HL-60 (cell line): ENCODE data around the gene MKRN2.

Experiments used
- DNase-seq, 2 experiments: peaks; one replicate each; pipeline ENCODE4 v3.0.0-alpha.2; 2010 to 2020; ENCODE audit warnings: low read depth in 1 of 2, low spot score in 1 of 2
- H3K27ac ChIP-seq: fragments of 250-450 bp; sonication (Bioruptor Pico); replicated peaks from 2 replicates; pipeline ENCODE4 v1.5.1; 2020; ENCODE audit warnings: mild to moderate bottlenecking, moderate library complexity
- H3K27me3 ChIP-seq: fragments of 250-450 bp; sonication (Bioruptor Pico); 2 replicates; pipeline ENCODE4 v1.5.1; 2021; ENCODE audit warnings: mild to moderate bottlenecking, moderate library complexity; ENCODE audit not compliant: insufficient read depth, poor library complexity, severe bottlenecking
- H3K4me3 ChIP-seq: replicated peaks from 2 replicates; pipeline ENCODE4 v1.5.1; 2011; ENCODE audit warnings: mild to moderate bottlenecking, control low read depth, low read length; ENCODE audit not compliant: insufficient read depth
- GABPA ChIP-seq: IDR thresholded peaks from 2 replicates; pipeline ENCODE4 v1.6.1; 2012; ENCODE audit warnings: low read depth
- POLR2AphosphoS5 ChIP-seq: IDR thresholded peaks from 2 replicates; pipeline ENCODE4 v1.6.1; 2012; ENCODE audit warnings: low read depth
- SPI1 ChIP-seq: IDR thresholded peaks from 2 replicates; pipeline ENCODE4 v1.6.1; 2012; ENCODE audit warnings: low read depth, mild to moderate bottlenecking, borderline replicate concordance
- TF ChIP-seq, protein P1 (sequence below): IDR thresholded peaks from one replicate; pipeline ENCODE4 v1.5.1; 2011; ENCODE audit warnings: low read length, control low read depth, inconsistent platforms; ENCODE audit not compliant: insufficient read depth
- TF ChIP-seq, protein P2 (sequence below): IDR thresholded peaks from 2 replicates; pipeline ENCODE4 v1.6.1; 2012; ENCODE audit warnings: low read depth; ENCODE audit not compliant: insufficient replicate concordance

Gene MKRN2

DNA sequence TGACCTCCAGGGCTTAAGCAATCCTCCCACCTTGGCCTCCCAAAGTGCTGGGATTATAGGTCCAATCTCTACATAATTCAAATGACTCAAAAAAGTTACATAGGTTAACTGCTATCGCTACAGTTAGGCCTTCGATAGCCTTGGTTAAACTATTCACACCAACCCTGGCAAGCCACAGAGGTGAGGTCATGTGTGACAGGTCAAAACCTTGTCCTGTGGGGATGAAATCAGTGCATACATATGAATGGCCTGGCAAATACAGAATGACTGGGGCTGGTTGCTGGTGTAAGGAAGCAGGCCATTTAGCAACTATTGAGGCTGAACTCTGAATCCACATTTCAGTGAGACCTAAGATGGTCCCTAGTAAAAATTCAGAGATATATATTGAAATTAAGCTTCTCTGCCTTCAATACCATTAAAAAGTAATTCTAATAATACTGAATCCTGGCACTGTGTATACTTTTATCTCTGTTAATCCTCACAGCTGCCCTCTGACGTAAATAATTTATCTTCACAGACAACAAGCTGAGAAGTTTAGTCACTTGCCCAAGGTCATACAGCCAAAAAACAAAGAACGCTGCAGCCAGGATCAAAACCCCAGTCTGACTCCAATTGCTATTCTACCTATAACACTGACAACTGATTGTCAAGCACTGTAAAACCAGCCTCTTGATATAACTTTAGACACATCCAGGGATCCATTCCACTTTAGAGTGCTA lies 35.3 kb downstream of the MKRN2 start:
- Histone ChIP-seq H3K4me3 (no peak overlapping the region), H3K27ac (no peak overlapping the region), H3K27me3 (no peaks in the 10 kb centered on the region)
- DNase-seq, result no peak
- TF ChIP-seq, protein P1, sequence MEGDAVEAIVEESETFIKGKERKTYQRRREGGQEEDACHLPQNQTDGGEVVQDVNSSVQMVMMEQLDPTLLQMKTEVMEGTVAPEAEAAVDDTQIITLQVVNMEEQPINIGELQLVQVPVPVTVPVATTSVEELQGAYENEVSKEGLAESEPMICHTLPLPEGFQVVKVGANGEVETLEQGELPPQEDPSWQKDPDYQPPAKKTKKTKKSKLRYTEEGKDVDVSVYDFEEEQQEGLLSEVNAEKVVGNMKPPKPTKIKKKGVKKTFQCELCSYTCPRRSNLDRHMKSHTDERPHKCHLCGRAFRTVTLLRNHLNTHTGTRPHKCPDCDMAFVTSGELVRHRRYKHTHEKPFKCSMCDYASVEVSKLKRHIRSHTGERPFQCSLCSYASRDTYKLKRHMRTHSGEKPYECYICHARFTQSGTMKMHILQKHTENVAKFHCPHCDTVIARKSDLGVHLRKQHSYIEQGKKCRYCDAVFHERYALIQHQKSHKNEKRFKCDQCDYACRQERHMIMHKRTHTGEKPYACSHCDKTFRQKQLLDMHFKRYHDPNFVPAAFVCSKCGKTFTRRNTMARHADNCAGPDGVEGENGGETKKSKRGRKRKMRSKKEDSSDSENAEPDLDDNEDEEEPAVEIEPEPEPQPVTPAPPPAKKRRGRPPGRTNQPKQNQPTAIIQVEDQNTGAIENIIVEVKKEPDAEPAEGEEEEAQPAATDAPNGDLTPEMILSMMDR, result no peak
- TF ChIP-seq, protein P2, sequence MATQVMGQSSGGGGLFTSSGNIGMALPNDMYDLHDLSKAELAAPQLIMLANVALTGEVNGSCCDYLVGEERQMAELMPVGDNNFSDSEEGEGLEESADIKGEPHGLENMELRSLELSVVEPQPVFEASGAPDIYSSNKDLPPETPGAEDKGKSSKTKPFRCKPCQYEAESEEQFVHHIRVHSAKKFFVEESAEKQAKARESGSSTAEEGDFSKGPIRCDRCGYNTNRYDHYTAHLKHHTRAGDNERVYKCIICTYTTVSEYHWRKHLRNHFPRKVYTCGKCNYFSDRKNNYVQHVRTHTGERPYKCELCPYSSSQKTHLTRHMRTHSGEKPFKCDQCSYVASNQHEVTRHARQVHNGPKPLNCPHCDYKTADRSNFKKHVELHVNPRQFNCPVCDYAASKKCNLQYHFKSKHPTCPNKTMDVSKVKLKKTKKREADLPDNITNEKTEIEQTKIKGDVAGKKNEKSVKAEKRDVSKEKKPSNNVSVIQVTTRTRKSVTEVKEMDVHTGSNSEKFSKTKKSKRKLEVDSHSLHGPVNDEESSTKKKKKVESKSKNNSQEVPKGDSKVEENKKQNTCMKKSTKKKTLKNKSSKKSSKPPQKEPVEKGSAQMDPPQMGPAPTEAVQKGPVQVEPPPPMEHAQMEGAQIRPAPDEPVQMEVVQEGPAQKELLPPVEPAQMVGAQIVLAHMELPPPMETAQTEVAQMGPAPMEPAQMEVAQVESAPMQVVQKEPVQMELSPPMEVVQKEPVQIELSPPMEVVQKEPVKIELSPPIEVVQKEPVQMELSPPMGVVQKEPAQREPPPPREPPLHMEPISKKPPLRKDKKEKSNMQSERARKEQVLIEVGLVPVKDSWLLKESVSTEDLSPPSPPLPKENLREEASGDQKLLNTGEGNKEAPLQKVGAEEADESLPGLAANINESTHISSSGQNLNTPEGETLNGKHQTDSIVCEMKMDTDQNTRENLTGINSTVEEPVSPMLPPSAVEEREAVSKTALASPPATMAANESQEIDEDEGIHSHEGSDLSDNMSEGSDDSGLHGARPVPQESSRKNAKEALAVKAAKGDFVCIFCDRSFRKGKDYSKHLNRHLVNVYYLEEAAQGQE, result no peak
- TF ChIP-seq SPI1 (no peak), GABPA (no peak), POLR2AphosphoS5 (no peak)

DNA sequence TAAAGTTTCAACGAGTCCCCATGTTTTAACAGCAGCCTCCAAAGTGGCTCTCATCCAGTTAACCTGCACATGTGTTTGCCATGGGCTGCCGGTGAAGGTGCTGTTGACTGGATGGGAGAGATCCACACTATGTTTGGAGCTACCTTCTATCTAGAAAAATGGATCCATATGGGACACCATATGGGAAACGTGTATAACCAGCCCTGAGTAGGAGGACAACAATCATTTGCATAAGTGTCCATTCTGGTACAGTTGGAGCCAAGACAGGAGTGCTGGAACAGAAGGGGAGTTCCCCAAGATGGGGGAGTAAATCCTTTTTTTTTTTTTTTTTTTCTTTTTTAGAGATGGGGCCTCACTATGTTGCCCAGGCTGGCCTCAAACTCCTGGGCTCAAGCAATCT lies 36.6 kb downstream of the MKRN2 start:
- TF ChIP-seq SPI1, result no peak
- TF ChIP-seq, protein P1, result no peak
- TF ChIP-seq POLR2AphosphoS5, result no peak
- TF ChIP-seq GABPA, result no peak
- TF ChIP-seq, protein P2, result no peak
- H3K27ac ChIP-seq, result no peak overlapping the region
- no peak for DNase-seq
- H3K27me3 ChIP-seq, result no peaks in the 10 kb centered on the region
- H3K4me3 ChIP-seq, result no peak overlapping the region

DNA sequence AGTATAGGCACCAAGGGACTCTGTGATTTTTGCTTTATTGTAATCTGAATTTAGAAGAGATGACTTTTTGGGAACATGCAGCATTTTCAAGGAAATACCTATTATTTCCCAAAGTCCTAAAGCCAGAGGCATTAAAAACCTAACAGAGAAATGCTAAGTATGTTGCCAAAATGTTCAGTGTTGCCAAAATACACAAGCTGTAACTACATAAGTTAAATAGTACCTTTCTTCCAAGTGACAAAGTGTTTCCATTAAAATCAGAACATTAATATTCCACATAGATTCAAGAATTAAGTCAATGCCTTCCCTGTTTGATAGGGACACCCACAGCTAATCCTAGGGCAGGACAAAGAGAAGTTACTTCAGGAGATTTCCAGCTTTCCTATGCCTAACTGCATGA lies 42.0 kb downstream of the MKRN2 start:
- Histone ChIP-seq H3K27ac (no peak overlapping the region), H3K27me3 (no peaks in the 10 kb centered on the region), H3K4me3 (no peak overlapping the region)
- no peak for DNase-seq
- no peak for TF ChIP-seq SPI1
- TF ChIP-seq, protein P1, result no peak
- TF ChIP-seq GABPA, result no peak
- TF ChIP-seq, protein P2, result no peak
- TF ChIP-seq POLR2AphosphoS5, result no peak
